Esophagus muscularis mucosa (tissue), 3 donors: Measurements from ENCODE around the gene LYSMD1.

Experiments used
- POLR2A ChIP-seq: fragments of 450-650 bp; IDR thresholded peaks from one replicate; pipeline ENCODE4 v1.6.1; 2017; ENCODE audit warnings: antibody characterized with exemption, moderate library complexity, mild to moderate bottlenecking, low read depth
- TF ChIP-seq, protein P1 (sequence below), 3 experiments: fragments of 200-600 bp in 2 of 3; fragments of 450-650 bp in 1 of 3; sonication (generic) in 2 of 3; IDR thresholded peaks; one replicate each; pipeline ENCODE4 v1.5.1; 2017 to 2019; ENCODE audit warnings: antibody characterized with exemption in 3 of 3, mild to moderate bottlenecking in 2 of 3, moderate library complexity in 1 of 3

DNA sequence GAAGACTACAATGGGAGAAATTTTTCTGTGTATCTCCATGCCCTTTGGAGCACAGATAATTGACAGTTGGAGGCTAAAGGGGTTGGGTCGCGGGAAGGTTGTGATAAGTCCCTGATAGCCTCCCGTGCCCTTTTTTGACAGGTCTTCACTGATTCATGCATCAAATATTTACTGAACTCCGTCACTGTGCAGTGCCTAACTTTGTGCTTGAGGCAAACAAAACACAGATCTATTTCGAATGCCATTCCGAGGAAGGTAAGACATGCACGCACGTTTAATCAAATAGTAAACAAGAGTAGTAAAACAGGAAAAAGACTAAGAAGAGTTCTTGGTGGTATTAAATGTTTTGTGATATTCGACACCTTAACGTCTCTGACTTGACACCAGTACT, 32.2 kb upstream of the LYSMD1 start:
- no peak for TF ChIP-seq POLR2A
- TF ChIP-seq, protein P1, sequence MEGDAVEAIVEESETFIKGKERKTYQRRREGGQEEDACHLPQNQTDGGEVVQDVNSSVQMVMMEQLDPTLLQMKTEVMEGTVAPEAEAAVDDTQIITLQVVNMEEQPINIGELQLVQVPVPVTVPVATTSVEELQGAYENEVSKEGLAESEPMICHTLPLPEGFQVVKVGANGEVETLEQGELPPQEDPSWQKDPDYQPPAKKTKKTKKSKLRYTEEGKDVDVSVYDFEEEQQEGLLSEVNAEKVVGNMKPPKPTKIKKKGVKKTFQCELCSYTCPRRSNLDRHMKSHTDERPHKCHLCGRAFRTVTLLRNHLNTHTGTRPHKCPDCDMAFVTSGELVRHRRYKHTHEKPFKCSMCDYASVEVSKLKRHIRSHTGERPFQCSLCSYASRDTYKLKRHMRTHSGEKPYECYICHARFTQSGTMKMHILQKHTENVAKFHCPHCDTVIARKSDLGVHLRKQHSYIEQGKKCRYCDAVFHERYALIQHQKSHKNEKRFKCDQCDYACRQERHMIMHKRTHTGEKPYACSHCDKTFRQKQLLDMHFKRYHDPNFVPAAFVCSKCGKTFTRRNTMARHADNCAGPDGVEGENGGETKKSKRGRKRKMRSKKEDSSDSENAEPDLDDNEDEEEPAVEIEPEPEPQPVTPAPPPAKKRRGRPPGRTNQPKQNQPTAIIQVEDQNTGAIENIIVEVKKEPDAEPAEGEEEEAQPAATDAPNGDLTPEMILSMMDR (IDR thresholded peaks at IDR 0.05), result no peak
